ENCODE results near the gene ARRB1. TPM values are rescaled to one million over a fixed set of nuclear protein-coding genes. Genes with fewer than 3 reads are reported as not detected.

The ARRB1 gene
- total and polyA plus RNA-seq, 4 donors: 3.3 to 21.2 (median 12.5) TPM

GRCh38 chr11:75302371-75302770 is 49.1 kb downstream of the ARRB1 start:
- TF ChIP-seq CTCF (IDR thresholded peaks at IDR 0.05; ENCODE audit: low read depth, low read length, missing input control): no peak
- no peak for TF ChIP-seq RXRA (IDR thresholded peaks at IDR 0.05)
- no peak for TF ChIP-seq REST (IDR thresholded peaks at IDR 0.05)
- TF ChIP-seq FOXA1 (IDR thresholded peaks at IDR 0.05): no peak
- no peak for TF ChIP-seq NR2F2 (IDR thresholded peaks at IDR 0.05)
- no peak for TF ChIP-seq HNF4G (IDR thresholded peaks at IDR 0.05)
- TF ChIP-seq ZBTB33 (IDR thresholded peaks at IDR 0.05): no peak
- TF ChIP-seq SP1 (IDR thresholded peaks at IDR 0.05): no peak
- TF ChIP-seq FOXA2 (IDR thresholded peaks at IDR 0.05): no peak
- TF ChIP-seq MAX (IDR thresholded peaks at IDR 0.05): no peak
- TF ChIP-seq ATF3 (IDR thresholded peaks at IDR 0.05): no peak
- no peak for TF ChIP-seq HNF4A (conservative IDR thresholded peaks at IDR 0.05)
- no peak for DNase-seq (ENCODE audit: low spot score)
- Histone ChIP-seq H3K27me3 (ENCODE audit: control insufficient read depth in 4 of 4, insufficient read depth in 4 of 4, low read length in 3 of 4) (no peaks in the 10 kb centered on the region), H3K4me1 (ENCODE audit: control insufficient read depth in 4 of 4, insufficient read depth in 4 of 4, low read length in 3 of 4) (peaks cover 0 to 6% (median 0%) of the 10 kb centered on the region in 4 donors), H3K9me3 (ENCODE audit: control insufficient read depth in 4 of 4, low read length in 3 of 4) (no peaks in the 10 kb centered on the region), H3K36me3 (ENCODE audit: control insufficient read depth in 4 of 4, insufficient read depth in 3 of 4, low read depth in 1 of 4, low read length in 3 of 4) (no peaks in the 10 kb centered on the region), H3K27ac (ENCODE audit: low read depth in 1 of 2, low read length in 2 of 2) (no peak overlapping the region), H3K9ac (ENCODE audit: low read depth in 1 of 2, low read length in 2 of 2) (no peak overlapping the region), H3K4me3 (ENCODE audit: low read depth in 1 of 3, low read length in 3 of 3) (no peak overlapping the region)
- 71% methylated on average over 4 of the region's 4 CpGs for WGBS

- H3K27me3 ChIP-seq (ENCODE audit: control insufficient read depth in 4 of 4, insufficient read depth in 4 of 4, low read length in 3 of 4): no peaks in the 10 kb centered on the region
- no peak overlapping the region for H3K27ac ChIP-seq (ENCODE audit: low read depth in 1 of 2, low read length in 2 of 2)
- no peaks in the 10 kb centered on the region for H3K36me3 ChIP-seq (ENCODE audit: control insufficient read depth in 4 of 4, insufficient read depth in 3 of 4, low read depth in 1 of 4, low read length in 3 of 4)
- peaks cover 0 to 6% (median 0%) of the 10 kb centered on the region in 4 donors for H3K4me1 ChIP-seq (ENCODE audit: control insufficient read depth in 4 of 4, insufficient read depth in 4 of 4, low read length in 3 of 4)
- DNase-seq (ENCODE audit: low spot score): no peak
- WGBS: 68% methylated on average over 16 of the region's 16 CpGs
- H3K9ac ChIP-seq (ENCODE audit: low read depth in 1 of 2, low read length in 2 of 2): no peak overlapping the region
- TF ChIP-seq FOXA1 (IDR thresholded peaks at IDR 0.05): no peak
- H3K4me3 ChIP-seq (ENCODE audit: low read depth in 1 of 3, low read length in 3 of 3): no peak overlapping the region
- no peaks in the 10 kb centered on the region for H3K9me3 ChIP-seq (ENCODE audit: control insufficient read depth in 4 of 4, low read length in 3 of 4)
These were observed 49.7 kb downstream of the ARRB1 start for GRCh38 chr11:75301601-75302345.
